Left ventricle myocardium inferior (tissue), 1 donor: ENCODE results near the gene GRIK5. TPM values are rescaled to one million over a fixed set of nuclear protein-coding genes. Genes with fewer than 3 reads are reported as not detected.

Experiments
- DNase-seq: peaks from one replicate; pipeline ENCODE4 v3.0.0-alpha.2; 2020
- H3K27ac ChIP-seq: fragments of 200-600 bp; replicated peaks from 2 replicates; pipeline ENCODE4 v1.8.0; 2021
- H3K27me3 ChIP-seq: fragments of 200-600 bp; 2 replicates; pipeline ENCODE4 v1.8.0; 2021; ENCODE audit warnings: low read depth
- H3K36me3 ChIP-seq: fragments of 200-600 bp; 2 replicates; pipeline ENCODE4 v1.8.0; 2021
- H3K4me1 ChIP-seq: fragments of 200-600 bp; 2 replicates; pipeline ENCODE4 v1.8.0; 2021
- H3K4me3 ChIP-seq: fragments of 200-600 bp; 2 replicates; pipeline ENCODE4 v1.8.0; 2021; ENCODE audit warnings: mild to moderate bottlenecking, moderate library complexity
- H3K9me3 ChIP-seq: fragments of 200-600 bp; replicated peaks from 2 replicates; pipeline ENCODE4 v1.8.0; 2021
- CTCF ChIP-seq: fragments of 200-600 bp; IDR thresholded peaks from 2 replicates; pipeline ENCODE4 v1.8.0; 2021; ENCODE audit warnings: antibody characterized with exemption, mild to moderate bottlenecking, borderline replicate concordance
- intact Hi-C: fragments of 100-400 bp; cut with micrococcal nuclease; formaldehyde crosslinking; loops from one replicate; pipeline ENCODE4 v1.11.0; 2022
- total RNA-seq: library from RNA; stranded (reverse); fragmentation: NEBNext Ultra II Directional; extraction: Animal tissue kit (Norgen Biotek cat#: 25700); gene quantifications from one replicate; pipeline ENCODE4 v1.2.1, GENCODE V29; 2021
- donor health status: DM: no; HTN: yes; CAD: no; lungs with severe emphysema.

GRIK5 gene
- total RNA-seq, 1 donor from 2014 or later: 2.1 TPM

DNA sequence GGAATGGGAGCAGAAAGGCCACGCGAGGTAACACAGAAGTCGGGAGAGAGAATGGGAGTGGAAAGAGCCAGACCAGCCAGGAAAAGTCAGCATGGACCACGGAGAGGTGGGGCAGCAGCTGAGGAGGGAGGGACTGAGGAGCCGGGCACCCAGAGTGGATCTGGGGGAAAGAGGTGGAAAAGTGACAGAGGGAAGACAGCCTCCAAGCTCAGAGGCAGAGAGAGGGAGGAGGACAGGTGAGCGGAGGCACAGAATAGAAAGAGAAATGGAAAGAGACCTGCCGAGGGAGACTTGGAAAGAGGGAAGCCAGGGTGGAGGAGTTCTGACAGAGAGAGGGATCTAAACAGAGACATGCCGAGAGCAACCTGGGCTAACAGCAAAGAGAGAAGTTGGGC is 1.6 kb downstream of the GRIK5 start:
- no peak overlapping the region for H3K27ac ChIP-seq

GRCh38 chr19:42067315-42067888 is 2.6 kb downstream of the GRIK5 start:
- no peak for DNase-seq
- Histone ChIP-seq H3K4me3 (no peak overlapping the region), H3K27ac (no peak overlapping the region), H3K36me3 (no peaks in the 10 kb centered on the region), H3K27me3 (peaks cover 56% of the 10 kb centered on the region), H3K9me3 (no peaks in the 10 kb centered on the region), H3K4me1 (peaks cover 12% of the 10 kb centered on the region)
- intact Hi-C loops: no loop called here
- TF ChIP-seq CTCF: no peak

More for the DNA sequence above, 1.6 kb downstream of the GRIK5 start:
- no peaks in the 10 kb centered on the region for H3K9me3 ChIP-seq
- H3K4me1 ChIP-seq: peaks cover 12% of the 10 kb centered on the region
- peak overlapping the region; percentile 59 for H3K4me3 ChIP-seq
- intact Hi-C loops: no loop called here
- no peak for TF ChIP-seq CTCF
- no peak for DNase-seq
- peaks cover 56% of the 10 kb centered on the region for H3K27me3 ChIP-seq
- no peaks in the 10 kb centered on the region for H3K36me3 ChIP-seq

GRCh38 chr19:42066075-42066754 is 3.8 kb downstream of the GRIK5 start:
- intact Hi-C loops: no loop called here
- no peak for DNase-seq
- no peak overlapping the region for H3K4me3 ChIP-seq
- H3K9me3 ChIP-seq: no peaks in the 10 kb centered on the region
- no peak for TF ChIP-seq CTCF
- H3K4me1 ChIP-seq: peaks cover 12% of the 10 kb centered on the region
- peaks cover 56% of the 10 kb centered on the region for H3K27me3 ChIP-seq
- no peaks in the 10 kb centered on the region for H3K36me3 ChIP-seq
- no peak overlapping the region for H3K27ac ChIP-seq

- Histone ChIP-seq H3K27ac (no peak overlapping the region), H3K27me3 (peaks cover 56% of the 10 kb centered on the region), H3K4me3 (no peak overlapping the region), H3K36me3 (no peaks in the 10 kb centered on the region), H3K4me1 (peaks cover 12% of the 10 kb centered on the region), H3K9me3 (no peaks in the 10 kb centered on the region)
- intact Hi-C loops: no loop called here
- no peak for DNase-seq
- no peak for TF ChIP-seq CTCF
These were observed 4.5 kb downstream of the GRIK5 start for GRCh38 chr19:42065511-42065910.

GRCh38 chr19:42065051-42065450 is 5.0 kb downstream of the GRIK5 start:
- Histone ChIP-seq H3K4me3 (no peak overlapping the region), H3K27me3 (peaks cover 54% of the 10 kb centered on the region), H3K9me3 (no peaks in the 10 kb centered on the region), H3K27ac (no peak overlapping the region), H3K4me1 (peaks cover 9% of the 10 kb centered on the region), H3K36me3 (no peaks in the 10 kb centered on the region)
- no peak for DNase-seq
- intact Hi-C loops: no loop called here
- TF ChIP-seq CTCF: no peak
